Lower leg skin (tissue), 3 donors: ENCODE measurements around the gene PCBD2.

ENCODE experiments used
- CTCF ChIP-seq, 3 donors: fragments of 450-650 bp; IDR thresholded peaks; one replicate each; pipeline ENCODE4 v1.5.1; 2016; ENCODE audit warnings: antibody characterized with exemption in 3 of 3, mild to moderate bottlenecking in 3 of 3, moderate library complexity in 2 of 3
- POLR2A ChIP-seq, 2 donors: fragments of 450-650 bp; IDR thresholded peaks; one replicate each; pipeline ENCODE4 v1.6.1; 2016 to 2017; ENCODE audit warnings: antibody characterized with exemption in 2 of 2, mild to moderate bottlenecking in 1 of 2, moderate library complexity in 1 of 2

- no peak for TF ChIP-seq CTCF (IDR thresholded peaks at IDR 0.05)
- no peak for TF ChIP-seq POLR2A (IDR thresholded peaks at IDR 0.05)
Observed at GRCh38 chr5:134995850-134996402, 91.0 kb downstream of the PCBD2 start.
